GM18526 (cell line): ENCODE results near the gene TCF12.

Experiments used
- POLR2A ChIP-seq: IDR thresholded peaks from 3 replicates; pipeline ENCODE4 v1.6.1; 2011; ENCODE audit not compliant: insufficient read length; ENCODE audit errors: extremely low read depth

The TCF12 gene

DNA sequence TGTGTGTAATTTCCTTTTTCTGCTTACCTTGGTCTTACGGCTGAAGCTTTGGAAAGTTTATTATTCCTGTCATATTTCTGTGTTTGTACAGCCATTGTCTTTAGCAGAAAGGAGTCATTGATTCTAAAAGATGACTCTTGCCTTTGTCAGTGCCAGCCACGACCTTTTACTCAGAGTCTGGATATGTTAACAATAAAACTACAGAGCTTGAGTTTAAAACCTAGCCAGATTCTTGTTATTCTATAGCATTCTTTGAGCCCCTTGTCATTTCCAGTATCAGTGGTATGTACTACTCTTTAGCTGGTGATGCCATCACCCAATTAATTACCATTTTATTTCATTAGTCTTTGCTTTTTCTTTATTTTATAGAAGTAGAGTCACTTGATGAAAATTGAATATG lies 142.4 kb downstream of the TCF12 start:
- no peak for TF ChIP-seq POLR2A

- TF ChIP-seq POLR2A: no peak
Observed at GRCh38 chr15:57061281-57061680, 142.8 kb downstream of the TCF12 start.

DNA sequence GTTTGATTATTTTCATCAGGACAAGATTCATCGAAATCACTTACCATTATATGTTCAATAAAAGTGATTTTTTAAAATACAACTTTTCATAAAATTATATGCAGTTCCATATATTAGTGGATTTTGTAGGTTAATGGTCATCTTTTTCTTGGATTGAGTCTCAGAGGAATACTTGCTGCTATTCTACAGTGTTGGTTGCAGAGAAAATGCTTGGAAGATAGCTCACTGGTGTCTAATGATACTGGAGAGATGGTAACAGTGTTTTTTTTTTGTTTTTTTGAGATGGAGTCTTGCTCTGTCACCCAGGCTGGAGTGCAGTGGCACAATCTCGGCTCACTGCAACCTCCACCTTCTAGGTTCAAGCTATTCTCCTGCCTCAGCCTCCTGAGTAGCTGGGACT lies 143.3 kb downstream of the TCF12 start:
- TF ChIP-seq POLR2A: no peak

- TF ChIP-seq POLR2A: no peak
Observed at GRCh38 chr15:57064033-57064432, 145.6 kb downstream of the TCF12 start.

- no peak for TF ChIP-seq POLR2A
Observed at GRCh38 chr15:57069423-57069822, 151.0 kb downstream of the TCF12 start.

DNA sequence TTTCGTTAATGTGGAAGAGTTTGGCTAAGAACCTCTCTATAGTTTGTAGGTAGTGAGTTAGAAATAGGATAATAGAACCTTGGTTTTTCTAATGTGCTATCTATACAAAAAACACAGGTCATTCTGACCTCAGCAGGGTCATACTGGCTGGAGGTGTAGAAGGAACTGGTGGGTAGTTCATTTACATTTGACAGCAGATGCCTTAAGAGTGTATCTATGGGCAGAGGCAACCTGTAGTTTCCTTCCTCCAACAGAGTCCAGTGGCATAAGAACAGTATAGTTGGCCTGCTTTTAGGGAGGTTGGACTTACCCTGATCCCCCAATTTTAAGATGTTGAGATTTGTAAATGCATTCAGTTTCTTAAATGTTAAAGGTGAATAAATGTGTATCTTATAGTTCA lies 152.2 kb downstream of the TCF12 start:
- no peak for TF ChIP-seq POLR2A

DNA sequence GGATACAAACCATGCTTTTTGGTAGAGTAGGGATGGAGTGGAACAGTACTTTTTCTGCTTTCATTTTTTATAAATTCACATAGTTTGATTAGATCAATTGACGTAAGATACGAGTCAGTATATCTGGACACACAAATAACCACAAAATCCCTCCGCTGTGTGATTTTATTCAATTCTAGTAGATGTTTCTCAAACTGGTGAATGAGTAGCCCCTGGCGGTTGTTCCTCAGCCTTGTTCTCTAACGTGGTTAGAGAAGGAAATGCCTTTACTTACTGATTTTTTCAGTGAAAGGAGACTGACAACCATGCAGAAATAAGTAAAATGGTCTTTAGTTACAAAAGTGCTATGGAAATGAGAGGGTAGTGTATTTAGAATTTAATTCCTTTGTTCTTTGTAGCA lies 161.0 kb downstream of the TCF12 start:
- no peak for TF ChIP-seq POLR2A

DNA sequence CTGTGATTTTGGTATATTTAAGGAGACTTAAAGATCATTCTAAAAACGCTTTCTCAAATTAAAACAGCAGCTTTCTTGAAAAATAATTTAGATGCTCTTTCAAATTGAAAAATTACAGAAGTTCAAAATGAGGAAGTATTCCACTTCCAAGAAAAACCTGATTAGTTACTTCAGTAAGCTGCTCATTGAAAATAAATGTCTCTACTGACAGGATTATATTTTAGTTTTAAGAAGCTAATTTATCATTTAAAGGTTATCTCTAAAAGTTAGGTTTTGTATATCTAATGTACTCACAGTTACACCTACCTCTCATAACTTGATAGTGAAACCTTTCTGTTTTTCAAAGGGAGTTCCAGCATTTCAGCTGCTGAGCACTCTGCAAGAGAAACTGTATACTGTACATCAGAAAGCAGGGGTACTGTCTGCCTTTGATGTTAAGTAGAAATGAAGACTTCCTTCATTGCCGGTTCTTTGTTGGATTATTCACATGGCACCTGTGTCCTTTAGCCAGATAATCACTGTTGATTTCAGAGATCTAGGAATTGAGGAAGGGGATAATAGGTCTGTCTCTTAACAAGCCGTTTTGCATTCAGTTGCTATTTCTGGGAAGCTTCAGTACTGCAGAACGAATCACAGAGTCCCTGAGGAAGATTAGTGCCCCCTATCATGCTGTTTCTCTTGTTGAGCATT lies 161.6 kb downstream of the TCF12 start:
- no peak for TF ChIP-seq POLR2A

DNA sequence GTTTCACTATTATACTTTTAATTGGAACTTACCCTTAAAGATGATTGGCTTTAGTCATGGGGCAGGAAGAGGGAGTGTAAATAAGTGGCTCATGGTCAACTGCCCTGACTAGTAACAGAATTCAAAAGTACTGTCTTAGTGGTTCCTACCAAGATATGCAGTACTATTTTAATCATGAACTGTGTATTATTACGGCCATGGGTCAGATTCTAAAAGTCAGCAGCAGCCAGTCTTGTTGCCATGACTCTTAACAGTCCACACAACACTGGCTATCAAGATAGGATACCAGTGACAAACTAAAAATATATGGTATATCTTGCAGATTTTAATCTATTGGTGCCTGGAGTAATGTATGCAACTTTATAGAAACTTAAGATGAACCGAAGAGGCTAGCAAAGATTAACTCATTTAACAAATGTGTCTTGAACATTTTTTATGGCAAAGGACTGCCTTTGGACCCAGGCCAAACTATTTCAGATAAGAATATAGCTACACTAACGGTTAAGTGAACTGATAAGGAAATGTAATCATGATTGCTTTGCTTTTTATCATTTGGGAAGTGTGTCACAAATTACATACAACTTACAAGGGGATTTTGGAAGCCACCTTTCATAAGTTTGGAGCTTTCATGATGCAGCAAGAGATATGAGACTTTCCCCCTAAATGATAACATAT lies 163.7 kb downstream of the TCF12 start:
- TF ChIP-seq POLR2A: no peak

GRCh38 chr15:57084192-57084591 lies 165.7 kb downstream of the TCF12 start:
- no peak for TF ChIP-seq POLR2A

DNA sequence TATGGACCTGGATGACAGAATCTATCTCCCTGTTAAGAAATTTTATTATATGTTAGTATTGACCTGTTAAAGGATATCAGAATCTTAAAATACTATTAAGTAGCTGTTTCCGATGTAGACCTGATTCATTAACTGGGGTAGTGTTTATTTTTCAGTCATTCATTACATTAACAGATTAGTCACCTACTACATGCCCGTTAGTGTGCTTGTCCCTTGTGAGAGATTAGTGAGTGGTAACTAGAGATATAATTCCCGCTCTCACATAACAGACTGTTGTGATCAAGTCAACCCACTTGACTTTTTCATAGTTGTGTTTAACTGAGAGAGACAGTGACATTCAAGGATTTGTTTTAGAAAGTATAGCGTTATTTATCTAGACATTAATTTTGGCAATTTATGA lies 166.8 kb downstream of the TCF12 start:
- no peak for TF ChIP-seq POLR2A

- no peak for TF ChIP-seq POLR2A
Observed at GRCh38 chr15:57086857-57087427, 168.5 kb downstream of the TCF12 start.

DNA sequence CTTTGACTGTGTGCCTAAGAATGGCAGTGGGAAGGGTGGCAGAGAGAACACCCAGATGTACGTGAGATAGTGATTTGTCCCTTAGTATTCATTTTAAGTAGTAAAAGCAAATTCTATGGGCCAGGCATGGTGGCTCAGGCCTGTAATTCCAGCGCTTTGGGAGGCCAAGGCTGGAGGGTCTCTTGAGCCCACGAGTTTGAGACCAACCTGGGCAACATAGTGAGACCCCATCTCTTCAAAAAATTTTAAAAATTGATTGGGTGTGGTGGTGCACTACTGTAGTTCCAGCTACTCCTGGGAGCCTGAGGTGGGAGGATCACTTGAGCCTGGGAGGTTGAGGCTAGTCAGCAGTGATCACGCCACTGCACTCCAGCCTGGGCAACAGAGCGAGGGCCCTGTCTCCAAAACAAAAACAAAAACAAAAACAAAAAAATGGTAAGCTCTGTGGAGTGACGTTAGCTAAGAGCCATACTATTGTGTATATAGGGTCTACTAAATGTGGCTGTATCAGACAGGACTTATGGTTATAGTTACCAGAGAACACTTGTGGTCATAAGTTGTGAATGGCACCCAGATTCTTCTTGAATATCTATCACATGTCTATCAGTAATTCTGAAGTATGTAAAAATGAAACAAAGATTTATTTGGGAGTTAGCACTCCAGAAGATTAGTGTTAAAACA lies 171.5 kb downstream of the TCF12 start:
- no peak for TF ChIP-seq POLR2A

DNA sequence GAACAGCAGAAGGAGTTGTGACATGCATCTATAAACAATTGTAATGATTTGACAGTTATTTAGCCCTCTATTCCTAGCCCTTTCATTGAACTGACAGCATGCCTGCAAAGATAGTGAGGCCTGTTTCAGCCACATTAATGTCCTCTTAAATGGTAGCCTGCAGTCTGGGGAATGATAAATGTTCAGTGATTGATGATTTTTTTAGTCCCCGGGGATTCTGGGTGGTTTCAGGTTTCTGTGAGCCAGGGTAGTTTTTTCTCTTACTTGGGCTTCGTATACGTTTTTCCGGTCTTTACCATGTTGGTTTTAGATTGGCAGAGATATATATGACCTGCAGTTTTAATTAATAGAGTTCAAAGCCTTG lies 172.0 kb downstream of the TCF12 start:
- TF ChIP-seq POLR2A: no peak

- no peak for TF ChIP-seq POLR2A
Observed at GRCh38 chr15:57091636-57092035, 173.2 kb downstream of the TCF12 start.

DNA sequence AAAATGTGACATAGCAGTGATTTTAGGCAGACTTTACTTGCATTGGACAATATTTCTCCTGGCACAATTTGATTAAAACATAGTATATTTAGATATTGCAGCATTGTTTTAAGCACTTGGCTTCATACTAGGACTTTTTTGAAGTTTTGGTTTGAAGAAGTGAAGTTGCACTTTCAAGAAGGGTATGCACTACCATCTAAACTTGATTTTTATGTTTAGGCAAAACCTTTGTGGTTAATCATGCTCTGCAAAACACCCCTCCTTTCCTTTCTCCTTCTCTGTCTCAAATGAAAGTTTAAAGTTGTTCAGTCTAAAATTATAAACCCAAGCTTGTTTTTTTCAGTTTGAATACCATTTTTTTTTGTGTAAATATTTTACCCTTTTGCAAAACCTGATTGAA lies 173.8 kb downstream of the TCF12 start:
- no peak for TF ChIP-seq POLR2A
